H1 (cell line): ENCODE data around the gene DGKD. TPM values are rescaled to one million over a fixed set of nuclear protein-coding genes. Genes with fewer than 3 reads are reported as not detected.

Source experiments
- CTCF ChIA-PET: fragments of 300-600 bp; sonication (Branson Sonifier 250); formaldehyde crosslinking; loops from one replicate; lab custom pipeline; 2021; ENCODE audit not compliant: partially characterized antibody; lab: Charles Lee
- POLR2A ChIA-PET: fragments of 300-600 bp; sonication (Branson Sonifier 250); formaldehyde crosslinking; loops from one replicate; lab custom pipeline; 2021; ENCODE audit warnings: inconsistent platforms; ENCODE audit not compliant: partially characterized antibody; lab: Charles Lee
- DNase-seq, 2 experiments: peaks; one replicate each; pipeline versions ENCODE4 v3.0.0 to v3.0.0-alpha.2; 2010 to 2022; ENCODE audit warnings: low spot score in 2 of 2, low read depth in 1 of 2, mixed read lengths in 1 of 2
- FAIRE-seq: peaks from 2 replicates; lab custom pipeline; 2011; peaks lifted over from hg19 to GRCh38; lab: Jason Lieb, UNC
- H2AFZ ChIP-seq: 2 replicates; pipeline ENCODE4 v1.8.1; 2012; ENCODE audit warnings: low read length, inconsistent platforms
- H2AK5ac ChIP-seq: 2 replicates; pipeline ENCODE4 v1.6.1; 2013; ENCODE audit warnings: low read depth, low read length
- H2BK120ac ChIP-seq: replicated peaks from 2 replicates; pipeline ENCODE3; 2013; ENCODE audit warnings: low read depth, low read length, inconsistent platforms
- H2BK12ac ChIP-seq: 2 replicates; pipeline ENCODE4 v1.6.1; 2013; ENCODE audit warnings: low read depth, low read length
- H2BK15ac ChIP-seq: 2 replicates; pipeline ENCODE4 v1.6.1; 2013; ENCODE audit warnings: low read length
- H2BK20ac ChIP-seq: 2 replicates; pipeline ENCODE4 v1.6.1; 2013; ENCODE audit warnings: low read length
- H2BK5ac ChIP-seq: 2 replicates; pipeline ENCODE4 v1.6.1; 2013; ENCODE audit warnings: low read depth, low read length
- H3K14ac ChIP-seq: 2 replicates; pipeline ENCODE4 v1.6.1; 2013; ENCODE audit warnings: inconsistent platforms; ENCODE audit not compliant: insufficient read length
- H3K18ac ChIP-seq: 2 replicates; pipeline ENCODE4 v1.6.1; 2013; ENCODE audit warnings: low read length; ENCODE audit errors: extremely low read depth
- H3K23ac ChIP-seq: 2 replicates; pipeline ENCODE4 v1.6.1; 2013; ENCODE audit warnings: inconsistent platforms; ENCODE audit not compliant: insufficient read length
- H3K23me2 ChIP-seq: 2 replicates; pipeline ENCODE4 v1.6.1; 2013; ENCODE audit warnings: low read depth, low read length
- H3K27ac ChIP-seq: 2 replicates; pipeline ENCODE4 v1.6.1; 2011; ENCODE audit warnings: low read depth, low read length, inconsistent platforms
- H3K27me3 ChIP-seq, 4 experiments: replicated peaks in 1 of 4; 1 replicate in 1 of 4; 2 replicates in 3 of 4; pipeline versions ENCODE4 v1.6.1 to v1.8.1; 2011 to 2013; ENCODE audit warnings: low read length in 3 of 4, mild to moderate bottlenecking in 3 of 4, inconsistent platforms in 2 of 4, mixed read lengths in 2 of 4, moderate library complexity in 1 of 4; ENCODE audit not compliant: control insufficient read depth in 3 of 4, insufficient read depth in 3 of 4; ENCODE audit errors: extremely low read depth in 1 of 4
- H3K36me3 ChIP-seq, 4 experiments: 2 replicates each; pipeline versions ENCODE4 v1.6.1 to v1.8.1; 2011 to 2013; ENCODE audit warnings: mild to moderate bottlenecking in 4 of 4, low read length in 3 of 4, moderate library complexity in 2 of 4, control low read depth in 1 of 4, inconsistent platforms in 1 of 4; ENCODE audit not compliant: insufficient read depth in 4 of 4, control insufficient read depth in 2 of 4
- H3K4ac ChIP-seq: replicated peaks from 2 replicates; pipeline ENCODE3; 2013; ENCODE audit warnings: low read length, low read depth, mixed read lengths, inconsistent platforms; ENCODE audit not compliant: insufficient read length
- H3K4me1 ChIP-seq, 4 experiments: replicated peaks in 1 of 4; 1 replicate in 1 of 4; 2 replicates in 3 of 4; pipeline versions ENCODE4 v1.6.1 to v1.8.1; 2011 to 2013; ENCODE audit warnings: low read length in 3 of 4, inconsistent platforms in 2 of 4, mixed read lengths in 1 of 4; ENCODE audit not compliant: insufficient read depth in 4 of 4, control insufficient read depth in 3 of 4
- H3K4me2 ChIP-seq, 2 experiments: 2 replicates each; pipeline versions ENCODE4 v1.6.1 to v1.8.1; 2011 to 2013; ENCODE audit warnings: low read depth in 2 of 2, low read length in 2 of 2, control low read depth in 1 of 2, inconsistent platforms in 1 of 2, mild to moderate bottlenecking in 1 of 2; ENCODE audit not compliant: insufficient read depth in 1 of 2
- H3K4me3 ChIP-seq, 4 experiments: fragments of 200-600, 300-600 bp in 1 of 4; sonication (generic), shearing (Covaris generic), sonication (Bioruptor Twin) in 1 of 4; 2 replicates each; pipeline versions ENCODE4 v1.5.1 to v1.8.1; 2011 to 2016; ENCODE audit warnings: low read length in 4 of 4, low read depth in 3 of 4, control low read depth in 2 of 4, inconsistent platforms in 2 of 4, mild to moderate bottlenecking in 2 of 4, mixed read lengths in 1 of 4, moderate library complexity in 1 of 4; ENCODE audit not compliant: insufficient read depth in 2 of 4; ENCODE audit errors: extremely low read depth in 1 of 4
- H3K56ac ChIP-seq: replicated peaks from 2 replicates; pipeline ENCODE3; 2013; ENCODE audit warnings: low read depth, mild to moderate bottlenecking, mixed read lengths, low read length, inconsistent platforms; ENCODE audit not compliant: insufficient read length
- H3K79me1 ChIP-seq: 2 replicates; pipeline ENCODE4 v1.6.1; 2013; ENCODE audit warnings: low read depth, low read length, control low read depth
- H3K79me2 ChIP-seq, 2 experiments: 2 replicates each; pipeline versions ENCODE4 v1.6.1 to v1.8.1; 2012 to 2013; ENCODE audit warnings: low read length in 2 of 2, mild to moderate bottlenecking in 2 of 2, inconsistent platforms in 1 of 2; ENCODE audit not compliant: insufficient read depth in 2 of 2, control insufficient read depth in 1 of 2
- H3K9ac ChIP-seq, 4 experiments: replicated peaks in 1 of 4; 1 replicate in 1 of 4; 2 replicates in 3 of 4; pipeline versions ENCODE4 v1.6.1 to v1.8.1; 2011 to 2013; ENCODE audit warnings: low read depth in 3 of 4, low read length in 3 of 4, control low read depth in 2 of 4, mild to moderate bottlenecking in 2 of 4, moderate library complexity in 2 of 4, inconsistent platforms in 1 of 4; ENCODE audit errors: extremely low read depth in 1 of 4
- H3K9me3 ChIP-seq, 2 experiments: 2 replicates each; pipeline versions ENCODE4 v1.6.1 to v1.8.1; 2012 to 2013; ENCODE audit warnings: mild to moderate bottlenecking in 2 of 2, moderate library complexity in 2 of 2, control low read depth in 1 of 2, inconsistent platforms in 1 of 2, low read depth in 1 of 2, low read length in 1 of 2, mixed read lengths in 1 of 2; ENCODE audit not compliant: insufficient read depth in 2 of 2
- H4K20me1 ChIP-seq, 2 experiments: replicated peaks in 1 of 2; 2 replicates each; pipeline versions ENCODE3 to v1.8.1; 2011 to 2013; ENCODE audit warnings: inconsistent platforms in 2 of 2, low read length in 2 of 2, mild to moderate bottlenecking in 1 of 2; ENCODE audit not compliant: insufficient read depth in 2 of 2, control insufficient read depth in 1 of 2
- H4K5ac ChIP-seq: 2 replicates; pipeline ENCODE4 v1.6.1; 2013; ENCODE audit warnings: low read length, low read depth, mixed read lengths, inconsistent platforms; ENCODE audit not compliant: insufficient read length
- H4K8ac ChIP-seq: 2 replicates; pipeline ENCODE4 v1.8.0; 2013; ENCODE audit warnings: mild to moderate bottlenecking, moderate library complexity, low read length, inconsistent platforms; ENCODE audit not compliant: insufficient read depth; ENCODE audit errors: extremely low read depth
- H4K91ac ChIP-seq: replicated peaks from 2 replicates; pipeline ENCODE3; 2013; ENCODE audit warnings: low read length, mixed read lengths, inconsistent platforms; ENCODE audit not compliant: insufficient read length
- CBX5 ChIP-seq: fragments of 300-800, 300-1000 bp; sonication (generic); IDR thresholded peaks from 2 replicates; pipeline ENCODE4 v1.7.1; 2016; ENCODE audit warnings: antibody characterized with exemption, low read length, low read depth
- CHD1 ChIP-seq: IDR thresholded peaks from 2 replicates; pipeline ENCODE4 v1.6.1; 2012; ENCODE audit warnings: low read depth, low read length, improper control_type of control experiment
- CREB1 ChIP-seq: IDR thresholded peaks from 2 replicates; pipeline ENCODE4 v1.6.1; 2012; ENCODE audit warnings: inconsistent platforms
- CTBP2 ChIP-seq: IDR thresholded peaks from 2 replicates; pipeline ENCODE4 v1.7.0; 2011; ENCODE audit warnings: borderline replicate concordance, mild to moderate bottlenecking, moderate library complexity, mixed read lengths, low read length; ENCODE audit not compliant: insufficient read depth, insufficient read length
- PHF8 ChIP-seq: fragments of 200-600 bp; sonication (generic); conservative IDR thresholded peaks from 2 replicates; pipeline ENCODE4 v1.7.1; 2012; ENCODE audit warnings: low read depth, mild to moderate bottlenecking, inconsistent platforms, low read length, moderate library complexity
- RAD21 ChIP-seq, 2 experiments: IDR thresholded peaks in 1 of 2; conservative IDR thresholded peaks in 1 of 2; 2 replicates each; pipeline ENCODE4 v1.6.1; 2011; ENCODE audit warnings: low read depth in 2 of 2, low read length in 2 of 2, improper control_type of control experiment in 1 of 2, inconsistent platforms in 1 of 2, mild to moderate bottlenecking in 1 of 2, moderate library complexity in 1 of 2
- SIRT6 ChIP-seq: IDR thresholded peaks from one replicate; pipeline ENCODE4 v1.7.1; 2012; ENCODE audit warnings: low read length, inconsistent platforms
- SP4 ChIP-seq: IDR thresholded peaks from 2 replicates; pipeline ENCODE4 v1.6.1; 2012; ENCODE audit warnings: low read length, inconsistent platforms
- WGBS, 2 experiments: shearing (Covaris generic) in 1 of 2; methylation state at CpG; one replicate each; pipeline versions ENCODE4 v1.1.6 to v1.1.7; 2013 to 2015; ENCODE audit warnings: low lambda C conversion rate in 2 of 2, mixed read lengths in 2 of 2, inconsistent platforms in 1 of 2, low coverage in 1 of 2, missing lambda C conversion rate in 1 of 2; ENCODE audit not compliant: insufficient replicate concordance in 2 of 2, insufficient coverage in 1 of 2, insufficient read length in 1 of 2; ENCODE audit errors: extremely low coverage in 1 of 2, missing lambda C conversion rate in 1 of 2; 5-methylcytosine and 5-hydroxymethylcytosine counted together
- polyA plus RNA-seq, 7 experiments: library from polyadenylated mRNA; depleted of rRNA in 3 of 7; stranded (reverse) in 5 of 7; unstranded in 2 of 7; fragments of >200 nt in 5 of 7; fragments of 200-250 nt in 2 of 7; gene quantifications; 1 replicate in 5 of 7; 2 replicates in 1 of 7; 4 replicates in 1 of 7; pipeline versions ENCODE4 v1.2.1 to v1.2.3, GENCODE V29; 2011 to 2013; ENCODE audit warnings: missing spikeins in 2 of 7, mixed read lengths in 2 of 7
- total RNA-seq: library from RNA; stranded (reverse); fragmentation: NEBNext Ultra II Directional; extraction: Animal tissue kit (Norgen Biotek cat#: 25700); gene quantifications from 2 replicates; pipeline ENCODE4 v1.2.1, GENCODE V29; 2021
- TF ChIP-seq, protein P1 (sequence below): IDR thresholded peaks from 2 replicates; pipeline ENCODE4 v1.6.1; 2012; ENCODE audit warnings: inconsistent platforms
- TF ChIP-seq, protein P2 (sequence below): IDR thresholded peaks from 2 replicates; pipeline ENCODE4 v1.6.1; 2011; ENCODE audit warnings: low read depth, mild to moderate bottlenecking, low read length; ENCODE audit not compliant: insufficient read depth
- TF ChIP-seq, protein P3 (sequence below): IDR thresholded peaks from 2 replicates; pipeline ENCODE4 v1.6.1; 2011; ENCODE audit warnings: low read length, improper control_type of control experiment

DGKD gene
- total and polyA plus RNA-seq, 2 of the 8 experiments (the other 6 are each of a cell fraction or from before 2014, with no cell fraction given), result 7.7 to 30.9 TPM

DNA sequence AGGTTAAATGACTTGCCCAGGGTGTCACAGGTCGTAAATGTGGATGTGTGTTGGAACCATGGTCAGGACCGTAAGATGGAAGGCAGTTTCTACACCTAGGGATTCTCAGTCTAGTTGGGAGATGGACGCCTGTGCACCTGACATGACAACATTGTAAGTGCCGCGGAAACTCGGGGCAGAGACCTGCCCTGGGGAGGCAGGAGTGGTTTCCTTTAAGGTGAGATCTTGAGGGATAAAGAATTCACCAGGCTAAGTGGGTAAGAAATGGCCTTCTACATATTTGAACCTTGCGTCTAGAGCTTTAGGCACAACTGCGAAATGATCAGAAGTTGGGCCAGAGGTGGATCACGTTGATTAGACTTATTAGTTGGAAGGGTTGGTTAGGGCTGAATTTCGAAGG, 1.6 kb downstream of the DGKD start:
- POLR2A ChIA-PET, result interaction anchor here (1.8 kb wide), 1 partner anchor 10 kb away, joined by 6 read pairs; no protein-coding TSS in a partner anchor
- Histone ChIP-seq H3K4ac (no peak overlapping the region), H2AK5ac (no peak overlapping the region), H3K27ac (no peak overlapping the region), H3K9me3 (peaks cover 0 to 7% of the 10 kb centered on the region in 2 experiments; a peak in 1 of 4 replicates), H3K36me3 (no peaks in the 10 kb centered on the region), H4K5ac (no peak overlapping the region), H2BK5ac (no peak overlapping the region), H3K23me2 (peaks cover 11% of the 10 kb centered on the region), H3K9ac (no peak overlapping the region; a peak in 1 of 7 replicates), H3K14ac (no peak overlapping the region), H3K56ac (no peak overlapping the region), H3K4me3 (peak overlapping the region in 1 of 4 experiments; percentile 90; a peak in 1 of 8 replicates), H2BK20ac (no peak overlapping the region), H4K20me1 (peaks cover 8 to 15% of the 10 kb centered on the region in 2 experiments), H3K4me2 (peak overlapping the region in 1 of 2 experiments; percentile 74; a peak in 2 of 4 replicates), H2AFZ (no peak overlapping the region), H2BK15ac (no peak overlapping the region), H4K8ac (no peak overlapping the region), H4K91ac (no peak overlapping the region), H3K18ac (no peak overlapping the region), H3K27me3 (peaks cover 0 to 28% (median 15%) of the 10 kb centered on the region in 4 experiments; a peak in 5 of 7 replicates), H2BK120ac (no peak overlapping the region), H3K79me1 (peaks cover 3% of the 10 kb centered on the region; the same call in 1 of the 2 replicates), H2BK12ac (no peak overlapping the region), H3K23ac (no peak overlapping the region), H3K4me1 (peaks cover 0 to 5% (median 4%) of the 10 kb centered on the region in 4 experiments; a peak in 4 of 7 replicates), H3K79me2 (peaks cover 0 to 29% of the 10 kb centered on the region in 2 experiments; a peak in 2 of 4 replicates)
- WGBS, 2 experiments, result 86% methylated on average over 10 of the region's 10 CpGs; no CpG with 5 or more reads in 1 of the 2 experiments
- CTCF ChIA-PET, result interaction anchor here (1.1 to 2.9 kb wide), 3 partner anchors 54 to 92 kb away, joined by 4 to 11 read pairs (median 6); no protein-coding TSS in a partner anchor
- DNase-seq (no peak), FAIRE-seq (no peak)
- TF ChIP-seq CHD1 (no peak), CREB1 (no peak), PHF8 (no peak), SP4 (no peak), RAD21 (IDR thresholded peaks at IDR 0.05 in 1 of 2, conservative IDR thresholded peaks at IDR 0.05 in 1 of 2; ENCODE audit: low read depth in 2 of 2, low read length in 2 of 2) (no peak), SIRT6 (no peak), CTBP2 (no peak), CBX5 (no peak)
- TF ChIP-seq, protein P1, sequence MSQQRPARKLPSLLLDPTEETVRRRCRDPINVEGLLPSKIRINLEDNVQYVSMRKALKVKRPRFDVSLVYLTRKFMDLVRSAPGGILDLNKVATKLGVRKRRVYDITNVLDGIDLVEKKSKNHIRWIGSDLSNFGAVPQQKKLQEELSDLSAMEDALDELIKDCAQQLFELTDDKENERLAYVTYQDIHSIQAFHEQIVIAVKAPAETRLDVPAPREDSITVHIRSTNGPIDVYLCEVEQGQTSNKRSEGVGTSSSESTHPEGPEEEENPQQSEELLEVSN, result no peak
- TF ChIP-seq, protein P2, sequence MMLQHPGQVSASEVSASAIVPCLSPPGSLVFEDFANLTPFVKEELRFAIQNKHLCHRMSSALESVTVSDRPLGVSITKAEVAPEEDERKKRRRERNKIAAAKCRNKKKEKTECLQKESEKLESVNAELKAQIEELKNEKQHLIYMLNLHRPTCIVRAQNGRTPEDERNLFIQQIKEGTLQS, result no peak
- TF ChIP-seq, protein P3, sequence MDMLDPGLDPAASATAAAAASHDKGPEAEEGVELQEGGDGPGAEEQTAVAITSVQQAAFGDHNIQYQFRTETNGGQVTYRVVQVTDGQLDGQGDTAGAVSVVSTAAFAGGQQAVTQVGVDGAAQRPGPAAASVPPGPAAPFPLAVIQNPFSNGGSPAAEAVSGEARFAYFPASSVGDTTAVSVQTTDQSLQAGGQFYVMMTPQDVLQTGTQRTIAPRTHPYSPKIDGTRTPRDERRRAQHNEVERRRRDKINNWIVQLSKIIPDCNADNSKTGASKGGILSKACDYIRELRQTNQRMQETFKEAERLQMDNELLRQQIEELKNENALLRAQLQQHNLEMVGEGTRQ, result no peak
